GM12878 (cell line): Measurements from ENCODE around the gene CCDC9. TPM values are rescaled to one million over a fixed set of nuclear protein-coding genes. Genes with fewer than 3 reads are reported as not detected.

Source experiments
- ATAC-seq: fragments of 200-7000 bp; cut with Tn5 transposase; 3 replicates; pipeline ENCODE4 v1.9.1; 2020; ENCODE audit warnings: mild to moderate bottlenecking, moderate library complexity
- BruUV-seq: library from RNA; stranded (reverse); fragments of 400-500 nt; replicated peaks from 2 replicates; lab custom pipeline; 2021; lab: Mats Ljungman, UMichigan
- CTCF ChIA-PET: fragments of 300-600 bp; sonication (Branson Sonifier 250); formaldehyde crosslinking; extraction: SDS; loops from one replicate; lab custom pipeline; 2021; ENCODE audit warnings: inconsistent platforms; lab: Yijun Ruan, JAX
- POLR2A ChIA-PET: fragments of 350-600 bp; formaldehyde crosslinking; extraction: SDS; loops from one replicate; lab custom pipeline; 2021; ENCODE audit warnings: inconsistent platforms; lab: Charles Lee
- RAD21 ChIA-PET: fragments of 300-600 bp; sonication (Branson Sonifier 250); formaldehyde crosslinking; loops from one replicate; lab custom pipeline; 2023; ENCODE audit warnings: antibody characterized with exemption; ENCODE audit not compliant: unreplicated experiment; lab: Charles Lee
- SMC1A ChIA-PET: fragments of 300-600 bp; sonication (Branson Sonifier 250); formaldehyde crosslinking; loops from one replicate; lab custom pipeline; 2023; ENCODE audit not compliant: unreplicated experiment, uncharacterized antibody; lab: Charles Lee
- DNase-seq: peaks from one replicate; pipeline ENCODE4 v3.0.0-alpha.2; 2011; ENCODE audit warnings: low read depth, low spot score
- FAIRE-seq: peaks from 3 replicates; lab custom pipeline; 2011; peaks lifted over from hg19 to GRCh38; lab: Jason Lieb, UNC
- H2AFZ ChIP-seq: 2 replicates; pipeline ENCODE4 v1.6.0; 2011; ENCODE audit warnings: low read depth, low read length, control low read depth; ENCODE audit not compliant: control insufficient read depth
- H3K27ac ChIP-seq: 2 replicates; pipeline ENCODE4 v1.5.1; 2011; ENCODE audit warnings: control low read depth; ENCODE audit not compliant: control insufficient read depth, insufficient read depth
- H3K27me3 ChIP-seq, 2 experiments: replicated peaks in 1 of 2; 2 replicates each; pipeline versions ENCODE4 v1.6.0 to v1.6.1; 2011; ENCODE audit warnings: low read length in 1 of 2; ENCODE audit not compliant: control insufficient read depth in 2 of 2, insufficient read depth in 2 of 2
- H3K36me3 ChIP-seq, 2 experiments: 2 replicates each; pipeline ENCODE4 v1.5.1; 2011; ENCODE audit warnings: low read length in 1 of 2; ENCODE audit not compliant: control insufficient read depth in 2 of 2, insufficient read depth in 2 of 2
- H3K4me1 ChIP-seq: 2 replicates; pipeline ENCODE4 v1.6.1; 2011; ENCODE audit warnings: mild to moderate bottlenecking, low read length, moderate library complexity, mixed read lengths; ENCODE audit not compliant: control insufficient read depth, insufficient read depth
- H3K4me2 ChIP-seq: 2 replicates; pipeline ENCODE4 v1.6.0; 2011; ENCODE audit warnings: control low read depth; ENCODE audit not compliant: control insufficient read depth, insufficient read depth
- H3K4me3 ChIP-seq: fragments of 200-600 bp; sonication (generic); 2 replicates; pipeline ENCODE4 v1.5.1; 2016
- H3K79me2 ChIP-seq: 2 replicates; pipeline ENCODE4 v1.6.0; 2011; ENCODE audit warnings: low read length; ENCODE audit not compliant: control insufficient read depth, insufficient read depth
- H3K9ac ChIP-seq: 2 replicates; pipeline ENCODE4 v1.8.0; 2011; ENCODE audit warnings: low read length, control low read depth, mixed read lengths; ENCODE audit not compliant: control insufficient read depth, insufficient read depth
- H3K9me3 ChIP-seq: replicated peaks from 3 replicates; pipeline ENCODE4 v1.5.1; 2011; ENCODE audit warnings: mild to moderate bottlenecking, low read length; ENCODE audit not compliant: control insufficient read depth, insufficient read depth
- H4K20me1 ChIP-seq: 2 replicates; pipeline ENCODE4 v1.6.0; 2011; ENCODE audit not compliant: control insufficient read depth, insufficient read depth
- EGR1 ChIP-seq, 2 experiments: IDR thresholded peaks; 1 replicate in 1 of 2; 2 replicates in 1 of 2; pipeline ENCODE4 v1.6.1; 2011 to 2012; ENCODE audit warnings: low read depth in 2 of 2, low read length in 2 of 2, borderline replicate concordance in 1 of 2, mild to moderate bottlenecking in 1 of 2, moderate library complexity in 1 of 2
- EZH2 ChIP-seq: IDR thresholded peaks from 2 replicates; pipeline ENCODE4 v1.6.1; 2012; ENCODE audit warnings: low read depth, mild to moderate bottlenecking, control low read depth, inconsistent platforms, low read length, borderline replicate concordance; ENCODE audit not compliant: control insufficient read depth
- FOXM1 ChIP-seq: IDR thresholded peaks from 2 replicates; pipeline ENCODE4 v1.6.1; 2012; ENCODE audit warnings: low read depth, mild to moderate bottlenecking, inconsistent platforms, low read length, moderate library complexity
- IRF4 ChIP-seq: IDR thresholded peaks from 2 replicates; pipeline ENCODE4 v1.6.1; 2011; ENCODE audit warnings: low read depth, low read length
- POLR2AphosphoS2 ChIP-seq: IDR thresholded peaks from 2 replicates; pipeline ENCODE4 v1.6.1; 2011; ENCODE audit warnings: low read depth, mild to moderate bottlenecking, low read length, improper control_type of control experiment, moderate library complexity
- RB1 ChIP-seq: fragments of 450-650 bp; formaldehyde crosslinking; IDR thresholded peaks from 2 replicates; pipeline ENCODE4 v1.6.1; 2017; ENCODE audit warnings: mild to moderate bottlenecking, borderline replicate concordance
- SIN3A ChIP-seq: IDR thresholded peaks from 2 replicates; pipeline ENCODE4 v1.6.1; 2012; ENCODE audit warnings: low read depth, low read length, improper control_type of control experiment
- SP1 ChIP-seq: IDR thresholded peaks from one replicate; pipeline ENCODE4 v1.6.1; 2011; ENCODE audit warnings: low read depth, low read length
- ZZZ3 ChIP-seq: IDR thresholded peaks from 2 replicates; pipeline ENCODE4 v1.6.1; 2011; ENCODE audit warnings: low read depth; ENCODE audit not compliant: control insufficient read depth, insufficient read length
- WGBS: methylation state at CpG from one replicate; pipeline ENCODE4 v1.1.6; 2016; ENCODE audit warnings: low lambda C conversion rate; ENCODE audit not compliant: insufficient replicate concordance, insufficient coverage; ENCODE audit errors: missing lambda C conversion rate; 5-methylcytosine and 5-hydroxymethylcytosine counted together
- in situ Hi-C: fragments of 300-500 bp; cut with MboI; formaldehyde crosslinking; loops from 9 replicates; pipeline ENCODE4 v1.14.3; 2018; ENCODE audit warnings: mixed read lengths
- intact Hi-C: fragments of 100-400 bp; cut with micrococcal nuclease; formaldehyde crosslinking; loops from one replicate; pipeline ENCODE4 v1.14.2; 2022; ENCODE audit not compliant: unreplicated experiment
- polyA plus RNA-seq, 11 experiments: library from polyadenylated mRNA; depleted of rRNA in 4 of 11; unstranded in 6 of 11; stranded (reverse) in 5 of 11; fragments of >200 nt; fragmentation: Nextera tagmentation in 4 of 11; fragmentation: Illumina TruSeq in 1 of 11; extraction: Ambion mirVana in 4 of 11; extraction: Trizol in 1 of 11; gene quantifications; 1 replicate in 1 of 11; 2 replicates in 10 of 11; pipeline versions ENCODE4 v1.2.1 to v1.2.3, GENCODE V29; 2011 to 2016; ENCODE audit warnings: inconsistent platforms in 2 of 11, missing spikeins in 2 of 11, low read depth in 1 of 11
- total RNA-seq, 4 experiments: library from RNA; depleted of rRNA in 3 of 4; stranded (reverse); fragments of >200 nt in 3 of 4; fragmentation: Illumina TruSeq in 1 of 4; extraction: Trizol in 1 of 4; gene quantifications; 2 replicates each; pipeline versions ENCODE4 v1.2.1 to v1.2.3, GENCODE V29; 2013 to 2021
- TF ChIP-seq, protein P1 (sequence below): fragments of 450-650 bp; formaldehyde crosslinking; IDR thresholded peaks from 2 replicates; pipeline ENCODE4 v1.4.0; 2022; ENCODE audit warnings: mild to moderate bottlenecking, moderate library complexity
- TF ChIP-seq, protein P2 (sequence below): IDR thresholded peaks from 2 replicates; pipeline ENCODE4 v1.6.1; 2011; ENCODE audit warnings: borderline replicate concordance, low read depth, mild to moderate bottlenecking, moderate library complexity, low read length; ENCODE audit not compliant: insufficient read depth, poor library complexity, severe bottlenecking
- TF ChIP-seq, protein P3 (sequence below): fragments of 450-650 bp; IDR thresholded peaks from 2 replicates; pipeline ENCODE4 v1.6.1; 2017; ENCODE audit warnings: mild to moderate bottlenecking, low read depth, inconsistent platforms; ENCODE audit not compliant: poor library complexity, severe bottlenecking
- TF ChIP-seq, protein P4 (sequence below): IDR thresholded peaks from 2 replicates; pipeline ENCODE4 v1.6.1; 2011; ENCODE audit warnings: borderline replicate concordance, low read depth, mild to moderate bottlenecking, moderate library complexity, mixed read lengths, low read length; ENCODE audit not compliant: insufficient read depth; ENCODE audit errors: extremely low read length

CCDC9 gene
- total and polyA plus RNA-seq, 10 of the 15 experiments (the other 5 are each of a cell fraction or from before 2014, with no cell fraction given): 0.18 to 17.5 (median 7.1) TPM; not detected in 1

DNA sequence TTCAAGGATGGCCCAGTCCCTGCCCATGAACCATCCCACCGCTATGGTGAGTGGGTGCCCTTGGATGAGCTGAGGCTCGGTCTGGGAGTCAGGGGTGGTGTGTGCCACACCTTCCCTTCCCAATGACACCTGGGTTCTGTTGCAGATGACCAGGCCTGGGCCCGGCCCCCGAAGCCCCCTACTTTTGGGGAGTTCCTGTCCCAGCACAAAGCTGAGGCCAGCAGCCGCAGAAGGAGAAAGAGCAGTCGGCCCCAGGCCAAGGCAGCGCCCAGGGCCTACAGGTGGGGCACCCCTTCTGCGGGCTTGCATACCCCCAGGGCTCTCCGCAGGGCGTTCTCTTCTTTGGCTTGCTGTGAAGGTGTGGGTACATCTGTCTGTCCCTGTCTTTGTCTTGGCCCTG lies 14.1 kb downstream of the CCDC9 start (continued):
- TF ChIP-seq, protein P1, sequence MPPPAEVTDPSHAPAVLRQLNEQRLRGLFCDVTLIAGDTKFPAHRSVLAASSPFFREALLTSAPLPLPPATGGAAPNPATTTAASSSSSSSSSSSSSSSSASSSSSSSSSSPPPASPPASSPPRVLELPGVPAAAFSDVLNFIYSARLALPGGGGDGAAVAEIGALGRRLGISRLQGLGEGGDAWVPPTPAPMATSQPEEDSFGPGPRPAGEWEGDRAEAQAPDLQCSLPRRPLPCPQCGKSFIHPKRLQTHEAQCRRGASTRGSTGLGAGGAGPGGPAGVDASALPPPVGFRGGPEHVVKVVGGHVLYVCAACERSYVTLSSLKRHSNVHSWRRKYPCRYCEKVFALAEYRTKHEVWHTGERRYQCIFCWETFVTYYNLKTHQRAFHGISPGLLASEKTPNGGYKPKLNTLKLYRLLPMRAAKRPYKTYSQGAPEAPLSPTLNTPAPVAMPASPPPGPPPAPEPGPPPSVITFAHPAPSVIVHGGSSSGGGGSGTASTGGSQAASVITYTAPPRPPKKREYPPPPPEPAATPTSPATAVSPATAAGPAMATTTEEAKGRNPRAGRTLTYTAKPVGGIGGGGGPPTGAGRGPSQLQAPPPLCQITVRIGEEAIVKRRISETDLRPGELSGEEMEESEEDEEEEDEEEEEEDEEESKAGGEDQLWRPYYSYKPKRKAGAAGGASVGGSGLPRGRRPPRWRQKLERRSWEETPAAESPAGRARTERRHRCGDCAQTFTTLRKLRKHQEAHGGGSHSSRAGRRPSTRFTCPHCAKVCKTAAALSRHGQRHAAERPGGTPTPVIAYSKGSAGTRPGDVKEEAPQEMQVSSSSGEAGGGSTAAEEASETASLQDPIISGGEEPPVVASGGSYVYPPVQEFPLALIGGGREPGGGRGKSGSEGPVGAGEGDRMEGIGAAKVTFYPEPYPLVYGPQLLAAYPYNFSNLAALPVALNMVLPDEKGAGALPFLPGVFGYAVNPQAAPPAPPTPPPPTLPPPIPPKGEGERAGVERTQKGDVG (CRISPR knock-in tag): no peak
- TF ChIP-seq EZH2 (no peak), ZZZ3 (no peak), IRF4 (no peak), FOXM1 (no peak), POLR2AphosphoS2 (no peak), SIN3A (no peak)

DNA sequence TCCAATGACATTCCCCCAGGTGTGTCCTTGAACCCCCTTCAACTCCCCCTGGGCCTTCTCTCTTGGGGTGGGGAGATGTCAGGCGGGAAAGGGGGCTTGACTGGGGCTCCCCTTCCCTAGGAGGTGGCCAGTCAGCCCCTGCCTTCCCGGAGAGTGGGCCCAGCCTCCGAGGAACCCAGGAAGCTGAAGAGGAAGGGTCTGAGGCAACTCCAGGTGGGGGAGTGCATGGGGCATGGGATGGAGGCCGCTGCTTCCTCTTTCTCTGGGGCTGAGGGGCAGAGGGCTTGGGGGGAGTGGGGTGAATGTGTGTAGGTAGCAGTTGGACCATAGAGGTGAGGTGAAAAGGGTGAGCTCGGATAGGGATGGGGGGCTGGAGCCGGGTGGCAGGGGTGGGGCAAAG lies 15.6 kb downstream of the CCDC9 start:
- intact Hi-C loops: loop anchor here (2.0 kb wide), 1 partner anchor 15 kb away; the partner anchor contains the start of gene CCDC9
- H2AFZ ChIP-seq: no peak overlapping the region
- CTCF ChIA-PET: interaction anchor here (1.2 kb wide), 1 partner anchor 9 kb away, joined by 3 read pairs; no protein-coding TSS in a partner anchor
- TF ChIP-seq, protein P2, sequence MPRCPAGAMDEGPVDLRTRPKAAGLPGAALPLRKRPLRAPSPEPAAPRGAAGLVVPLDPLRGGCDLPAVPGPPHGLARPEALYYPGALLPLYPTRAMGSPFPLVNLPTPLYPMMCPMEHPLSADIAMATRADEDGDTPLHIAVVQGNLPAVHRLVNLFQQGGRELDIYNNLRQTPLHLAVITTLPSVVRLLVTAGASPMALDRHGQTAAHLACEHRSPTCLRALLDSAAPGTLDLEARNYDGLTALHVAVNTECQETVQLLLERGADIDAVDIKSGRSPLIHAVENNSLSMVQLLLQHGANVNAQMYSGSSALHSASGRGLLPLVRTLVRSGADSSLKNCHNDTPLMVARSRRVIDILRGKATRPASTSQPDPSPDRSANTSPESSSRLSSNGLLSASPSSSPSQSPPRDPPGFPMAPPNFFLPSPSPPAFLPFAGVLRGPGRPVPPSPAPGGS: no peak
- TF ChIP-seq, protein P3, sequence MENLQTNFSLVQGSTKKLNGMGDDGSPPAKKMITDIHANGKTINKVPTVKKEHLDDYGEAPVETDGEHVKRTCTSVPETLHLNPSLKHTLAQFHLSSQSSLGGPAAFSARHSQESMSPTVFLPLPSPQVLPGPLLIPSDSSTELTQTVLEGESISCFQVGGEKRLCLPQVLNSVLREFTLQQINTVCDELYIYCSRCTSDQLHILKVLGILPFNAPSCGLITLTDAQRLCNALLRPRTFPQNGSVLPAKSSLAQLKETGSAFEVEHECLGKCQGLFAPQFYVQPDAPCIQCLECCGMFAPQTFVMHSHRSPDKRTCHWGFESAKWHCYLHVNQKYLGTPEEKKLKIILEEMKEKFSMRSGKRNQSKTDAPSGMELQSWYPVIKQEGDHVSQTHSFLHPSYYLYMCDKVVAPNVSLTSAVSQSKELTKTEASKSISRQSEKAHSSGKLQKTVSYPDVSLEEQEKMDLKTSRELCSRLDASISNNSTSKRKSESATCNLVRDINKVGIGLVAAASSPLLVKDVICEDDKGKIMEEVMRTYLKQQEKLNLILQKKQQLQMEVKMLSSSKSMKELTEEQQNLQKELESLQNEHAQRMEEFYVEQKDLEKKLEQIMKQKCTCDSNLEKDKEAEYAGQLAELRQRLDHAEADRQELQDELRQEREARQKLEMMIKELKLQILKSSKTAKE: no peak
- no peak for TF ChIP-seq EGR1 (IDR thresholded peaks at IDR 0.05; ENCODE audit: borderline replicate concordance in 1 of 2, low read depth in 2 of 2, low read length in 2 of 2)
- no peak for TF ChIP-seq RB1
- TF ChIP-seq, protein P4, sequence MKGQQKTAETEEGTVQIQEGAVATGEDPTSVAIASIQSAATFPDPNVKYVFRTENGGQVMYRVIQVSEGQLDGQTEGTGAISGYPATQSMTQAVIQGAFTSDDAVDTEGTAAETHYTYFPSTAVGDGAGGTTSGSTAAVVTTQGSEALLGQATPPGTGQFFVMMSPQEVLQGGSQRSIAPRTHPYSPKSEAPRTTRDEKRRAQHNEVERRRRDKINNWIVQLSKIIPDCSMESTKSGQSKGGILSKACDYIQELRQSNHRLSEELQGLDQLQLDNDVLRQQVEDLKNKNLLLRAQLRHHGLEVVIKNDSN: no peak
- TF ChIP-seq SP1: no peak

More for the DNA sequence above, 15.6 kb downstream of the CCDC9 start:
- H3K4me2 ChIP-seq: no peak overlapping the region
- H3K36me3 ChIP-seq: peaks cover 0 to 1% of the 10 kb centered on the region in 2 experiments; a peak in 2 of 4 replicates
- no peak for ATAC-seq
- H3K4me1 ChIP-seq: peaks cover 10% of the 10 kb centered on the region
- H3K4me3 ChIP-seq: no peak overlapping the region
- WGBS: 92% methylated on average over 5 of the region's 6 CpGs
- no peak for DNase-seq
- in situ Hi-C loops: no loop called here
- no peaks in the 10 kb centered on the region; the same call in 1 of the 2 replicates for H3K79me2 ChIP-seq
- peaks cover 4% of the 10 kb centered on the region; the same call in 1 of the 2 replicates for H4K20me1 ChIP-seq
- no peak overlapping the region for H3K9ac ChIP-seq
- H3K27ac ChIP-seq: no peak overlapping the region
- no peaks in the 10 kb centered on the region for H3K27me3 ChIP-seq
- ChIA-PET RAD21 (no interaction called here), SMC1A (interaction anchor here (1.0 to 1.2 kb wide), 3 partner anchors 9 to 28 kb away, joined by 3 to 4 read pairs (median 4); no protein-coding TSS in a partner anchor), POLR2A (interaction anchor here (0.6 to 1.5 kb wide), 4 partner anchors 9 to 36 kb away, joined by 3 to 5 read pairs (median 4); partner anchors contain the start of gene CCDC9)
- no peaks in the 10 kb centered on the region for H3K9me3 ChIP-seq
- BruUV-seq: no TSS peak
- FAIRE-seq: no peak
